ENCODE measurements around the gene D2HGDH.

- TF ChIP-seq, protein P1, sequence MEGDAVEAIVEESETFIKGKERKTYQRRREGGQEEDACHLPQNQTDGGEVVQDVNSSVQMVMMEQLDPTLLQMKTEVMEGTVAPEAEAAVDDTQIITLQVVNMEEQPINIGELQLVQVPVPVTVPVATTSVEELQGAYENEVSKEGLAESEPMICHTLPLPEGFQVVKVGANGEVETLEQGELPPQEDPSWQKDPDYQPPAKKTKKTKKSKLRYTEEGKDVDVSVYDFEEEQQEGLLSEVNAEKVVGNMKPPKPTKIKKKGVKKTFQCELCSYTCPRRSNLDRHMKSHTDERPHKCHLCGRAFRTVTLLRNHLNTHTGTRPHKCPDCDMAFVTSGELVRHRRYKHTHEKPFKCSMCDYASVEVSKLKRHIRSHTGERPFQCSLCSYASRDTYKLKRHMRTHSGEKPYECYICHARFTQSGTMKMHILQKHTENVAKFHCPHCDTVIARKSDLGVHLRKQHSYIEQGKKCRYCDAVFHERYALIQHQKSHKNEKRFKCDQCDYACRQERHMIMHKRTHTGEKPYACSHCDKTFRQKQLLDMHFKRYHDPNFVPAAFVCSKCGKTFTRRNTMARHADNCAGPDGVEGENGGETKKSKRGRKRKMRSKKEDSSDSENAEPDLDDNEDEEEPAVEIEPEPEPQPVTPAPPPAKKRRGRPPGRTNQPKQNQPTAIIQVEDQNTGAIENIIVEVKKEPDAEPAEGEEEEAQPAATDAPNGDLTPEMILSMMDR (IDR thresholded peaks at IDR 0.05 in 8 of 11, conservative IDR thresholded peaks at IDR 0.05 in 3 of 11) = no peak
- TF ChIP-seq POLR2AphosphoS5 (IDR thresholded peaks at IDR 0.05) (no peak), POLR2A (IDR thresholded peaks at IDR 0.05) (no peak)
These were observed 20.7 kb downstream of the D2HGDH start for GRCh38 chr2:241755166-241755565.

Measured in spleen (tissue), 7 donors.